SK-N-MC (cell line): ENCODE data around the gene PEX14.

Experiments
- EZH2 ChIP-seq: fragments of 200-600 bp; sonication (generic); IDR thresholded peaks from one replicate; pipeline ENCODE4 v1.6.1; 2017; ENCODE audit warnings: antibody characterized with exemption
- FOXP2 ChIP-seq: optimal IDR thresholded peaks from 2 replicates; pipeline ENCODE3; 2011; ENCODE audit warnings: mild to moderate bottlenecking, moderate library complexity; ENCODE audit not compliant: insufficient read depth; ENCODE audit errors: extremely low read length, control extremely low read depth
- POLR2AphosphoS5 ChIP-seq: IDR thresholded peaks from 2 replicates; pipeline ENCODE4 v1.6.1; 2012; ENCODE audit warnings: mild to moderate bottlenecking, low read depth, low read length, borderline replicate concordance

DNA sequence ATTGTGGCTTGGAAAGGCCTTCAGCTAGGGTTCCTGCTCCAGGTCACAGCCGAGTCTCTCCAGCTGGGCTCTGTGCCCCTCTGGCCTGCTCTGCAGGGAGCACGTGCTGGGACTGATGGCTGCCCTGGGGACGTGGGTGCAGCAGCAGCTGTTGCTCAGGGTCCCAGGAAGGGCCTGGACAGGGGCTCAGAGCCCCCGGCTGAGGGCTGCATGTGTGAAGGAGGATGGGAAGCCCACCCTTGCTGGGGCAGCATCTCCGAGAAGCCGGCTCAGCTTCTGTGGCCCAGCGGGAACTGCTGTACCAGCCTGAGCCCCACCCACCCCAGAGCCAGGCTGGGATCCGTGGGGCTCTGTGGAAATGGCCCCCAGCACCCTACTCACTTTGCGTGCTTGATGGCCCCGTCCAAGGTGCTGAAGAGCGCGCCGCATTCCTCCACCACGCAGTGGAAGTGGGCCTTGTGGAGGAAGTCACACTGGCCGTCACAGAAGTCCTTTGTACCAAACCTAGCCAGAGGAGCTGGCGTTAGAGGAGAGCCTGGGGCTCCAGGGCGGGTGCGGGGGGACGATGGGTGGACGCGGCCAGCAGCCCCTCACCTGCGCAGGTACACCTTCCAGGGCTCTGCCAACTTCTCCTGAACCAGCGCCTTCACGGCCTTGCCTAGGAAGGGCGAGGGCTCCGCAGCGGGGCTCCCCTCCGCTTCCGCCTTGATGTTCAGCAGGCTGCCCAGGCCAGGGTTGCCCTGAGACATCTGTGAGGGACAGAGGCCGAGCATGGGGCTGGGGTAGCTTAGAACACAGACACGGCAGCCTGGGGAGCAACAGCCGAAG is 174.2 kb downstream of the PEX14 start:
- TF ChIP-seq EZH2 (no peak), POLR2AphosphoS5 (no peak), FOXP2 (no peak)
